Kidney epithelial cell (primary cell): ENCODE results near the gene IRF2BP2. TPM values are rescaled to one million over a fixed set of nuclear protein-coding genes. Genes with fewer than 3 reads are reported as not detected.

Experiments used
- DNase-seq: peaks from one replicate; pipeline ENCODE4 v3.0.0-alpha.2; 2010; ENCODE audit warnings: low read depth
- H3K27me3 ChIP-seq: 2 replicates; pipeline ENCODE4 v1.6.0; 2011; ENCODE audit warnings: low read length; ENCODE audit not compliant: control insufficient read depth, insufficient read depth
- H3K36me3 ChIP-seq: 2 replicates; pipeline ENCODE4 v1.5.1; 2011; ENCODE audit warnings: low read length; ENCODE audit not compliant: control insufficient read depth, insufficient read depth
- H3K4me3 ChIP-seq: 2 replicates; pipeline ENCODE4 v1.5.1; 2011; ENCODE audit warnings: low read depth, mild to moderate bottlenecking, control low read depth, low read length
- CTCF ChIP-seq: IDR thresholded peaks from 2 replicates; pipeline ENCODE4 v1.5.1; 2011; ENCODE audit warnings: mild to moderate bottlenecking, moderate library complexity, low read length, control low read depth, inconsistent platforms; ENCODE audit not compliant: insufficient read depth, poor library complexity, severe bottlenecking
- total RNA-seq: library from RNA; depleted of rRNA; stranded (reverse); fragments of >200 nt; gene quantifications from 2 replicates; pipeline ENCODE4 v1.2.3, GENCODE V29; 2015

IRF2BP2 gene
- total RNA-seq, 1 donor from 2014 or later = 85.5 TPM

DNA sequence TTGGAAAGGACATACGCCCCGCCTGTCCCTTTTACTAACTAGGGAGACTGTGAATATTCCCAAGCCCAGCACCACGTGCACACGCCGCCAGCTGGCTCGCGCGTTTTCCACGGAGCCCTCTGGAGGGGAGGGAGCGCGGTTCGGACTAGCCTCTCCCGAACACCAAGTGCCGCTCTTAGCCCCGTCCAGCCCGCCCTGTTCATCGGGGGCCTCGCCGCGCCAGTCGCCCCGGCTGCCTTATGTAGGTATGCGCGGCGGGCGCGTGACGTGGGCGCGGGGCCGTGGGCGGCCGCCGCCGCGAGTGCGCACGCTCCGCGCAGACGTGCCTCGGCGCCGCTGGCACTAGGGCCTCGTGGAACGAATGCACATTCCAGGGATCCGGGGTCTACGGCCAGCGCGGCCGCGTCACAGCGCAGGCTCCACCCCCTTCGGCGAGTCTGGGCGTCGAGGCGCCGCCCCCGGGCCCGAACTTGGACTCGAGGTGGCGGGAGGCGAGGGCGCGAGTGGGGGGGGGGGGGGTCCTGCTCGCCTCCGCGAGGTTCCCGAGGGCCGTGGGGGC is 767 bp upstream of the IRF2BP2 start:
- H3K36me3 ChIP-seq = peaks cover 5% of the 10 kb centered on the region
- H3K27me3 ChIP-seq = no peaks in the 10 kb centered on the region
- H3K4me3 ChIP-seq = peak overlapping the region; percentile 79
- DNase-seq = no peak
- TF ChIP-seq CTCF = no peak

- TF ChIP-seq CTCF = no peak
- Histone ChIP-seq H3K36me3 (peaks cover 5% of the 10 kb centered on the region), H3K27me3 (no peaks in the 10 kb centered on the region), H3K4me3 (peak overlapping the region; percentile 79)
- DNase-seq = no peak
These were observed 311 bp downstream of the IRF2BP2 start for GRCh38 chr1:234609691-234610042.

GRCh38 chr1:234608911-234609690 is 877 bp downstream of the IRF2BP2 start:
- Histone ChIP-seq H3K27me3 (no peaks in the 10 kb centered on the region), H3K4me3 (peak overlapping the region; percentile 79), H3K36me3 (peaks cover 5% of the 10 kb centered on the region)
- TF ChIP-seq CTCF = no peak
- DNase-seq = no peak

GRCh38 chr1:234608025-234608910 is 1.7 kb downstream of the IRF2BP2 start:
- peak; percentile 79 for DNase-seq
- Histone ChIP-seq H3K4me3 (peak overlapping the region; percentile 79), H3K36me3 (peaks cover 5% of the 10 kb centered on the region), H3K27me3 (no peaks in the 10 kb centered on the region)
- no peak for TF ChIP-seq CTCF

DNA sequence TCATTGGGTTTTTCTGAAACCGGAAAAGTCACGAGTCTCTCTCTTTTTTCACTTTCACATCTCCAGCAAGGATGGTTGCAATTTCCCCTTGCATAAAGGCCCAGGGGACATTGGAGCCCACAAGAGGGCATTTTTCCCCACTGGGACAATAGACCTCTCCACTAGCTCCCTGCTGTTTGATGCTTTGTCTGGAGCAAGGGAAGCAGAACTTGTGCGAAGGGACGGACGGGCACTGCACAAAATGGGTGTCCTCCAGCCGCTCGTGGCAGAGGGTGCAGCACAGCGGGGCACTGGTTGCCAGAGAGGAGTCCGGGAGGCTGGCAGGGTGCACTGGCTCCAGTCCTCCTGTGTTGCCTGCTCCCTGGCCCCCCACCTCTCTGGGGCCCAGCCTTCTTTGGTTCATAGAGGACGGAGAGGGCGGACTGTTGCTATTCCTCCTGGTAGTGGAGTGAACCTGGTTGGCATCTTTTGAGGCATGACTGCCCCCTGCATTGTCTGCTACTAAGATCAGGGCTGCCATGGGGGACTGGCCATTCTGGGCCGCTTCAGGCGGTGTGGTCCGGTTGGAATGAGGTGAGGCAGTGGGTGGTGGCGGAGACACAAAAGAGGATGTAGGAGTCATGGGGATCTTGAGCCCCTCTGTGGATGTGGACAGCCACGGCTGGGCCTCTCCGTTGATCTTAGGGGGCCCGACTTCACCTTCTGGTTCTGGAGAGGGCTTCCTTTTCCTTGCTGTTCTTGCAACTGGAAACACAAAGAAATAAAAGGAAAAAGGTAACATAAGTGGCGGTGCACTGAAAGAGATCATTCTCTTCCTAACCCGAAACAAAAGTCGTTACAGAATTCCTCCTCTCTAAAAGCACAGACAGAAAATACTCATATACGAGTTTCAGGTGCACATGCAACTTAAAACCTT is 2.6 kb downstream of the IRF2BP2 start:
- Histone ChIP-seq H3K36me3 (peaks cover 5% of the 10 kb centered on the region), H3K4me3 (peak overlapping the region; percentile 79), H3K27me3 (no peaks in the 10 kb centered on the region)
- TF ChIP-seq CTCF = peak; percentile 30
- DNase-seq = no peak
